ENCODE data around the gene ERVK3-1.

DNA sequence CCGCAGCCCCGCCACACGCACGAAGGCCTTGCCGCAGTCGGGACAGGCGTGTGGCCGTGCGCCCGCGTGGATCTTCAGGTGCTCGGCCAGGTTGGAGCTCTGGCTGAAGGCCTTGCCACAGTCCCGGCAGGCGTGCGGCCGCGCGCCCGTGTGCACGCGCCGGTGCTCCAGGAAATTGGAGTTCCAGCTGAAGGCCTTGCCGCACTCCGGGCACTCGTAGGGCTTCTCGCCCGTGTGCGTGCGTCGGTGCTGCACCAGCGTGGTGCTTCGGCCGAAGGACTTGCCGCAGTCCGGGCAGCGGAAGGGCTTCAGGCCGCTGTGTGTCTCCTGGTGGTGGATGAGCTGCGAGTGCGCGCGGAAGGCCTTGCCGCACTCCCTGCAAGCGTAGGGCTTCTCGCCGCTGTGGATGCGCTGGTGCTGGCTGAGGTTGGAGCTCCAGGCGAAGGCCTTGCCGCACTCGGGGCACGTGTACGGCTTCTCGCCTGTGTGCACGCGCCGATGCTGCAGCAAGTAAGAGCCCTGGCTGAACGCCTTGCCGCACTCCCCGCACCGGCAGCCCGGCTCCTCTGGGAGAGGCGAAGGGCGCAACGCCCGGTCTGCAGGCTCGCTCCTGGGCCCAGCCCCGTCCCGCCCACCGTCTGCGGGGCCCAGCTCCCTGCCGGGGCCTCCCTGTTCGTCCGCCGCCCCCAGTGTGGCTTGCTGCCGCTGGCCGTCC is 51.7 kb downstream of the ERVK3-1 start:
- TF ChIP-seq POLR2AphosphoS5 (IDR thresholded peaks at IDR 0.05; ENCODE audit: low read depth, low read length) (no peak), FOXM1 (IDR thresholded peaks at IDR 0.05; ENCODE audit: low read depth) (no peak), RFX5 (IDR thresholded peaks at IDR 0.05; ENCODE audit: low read length) (no peak), EZH2phosphoT487 (IDR thresholded peaks at IDR 0.05; ENCODE audit: borderline replicate concordance, low read depth) (no peak)
- TF ChIP-seq, protein P1, sequence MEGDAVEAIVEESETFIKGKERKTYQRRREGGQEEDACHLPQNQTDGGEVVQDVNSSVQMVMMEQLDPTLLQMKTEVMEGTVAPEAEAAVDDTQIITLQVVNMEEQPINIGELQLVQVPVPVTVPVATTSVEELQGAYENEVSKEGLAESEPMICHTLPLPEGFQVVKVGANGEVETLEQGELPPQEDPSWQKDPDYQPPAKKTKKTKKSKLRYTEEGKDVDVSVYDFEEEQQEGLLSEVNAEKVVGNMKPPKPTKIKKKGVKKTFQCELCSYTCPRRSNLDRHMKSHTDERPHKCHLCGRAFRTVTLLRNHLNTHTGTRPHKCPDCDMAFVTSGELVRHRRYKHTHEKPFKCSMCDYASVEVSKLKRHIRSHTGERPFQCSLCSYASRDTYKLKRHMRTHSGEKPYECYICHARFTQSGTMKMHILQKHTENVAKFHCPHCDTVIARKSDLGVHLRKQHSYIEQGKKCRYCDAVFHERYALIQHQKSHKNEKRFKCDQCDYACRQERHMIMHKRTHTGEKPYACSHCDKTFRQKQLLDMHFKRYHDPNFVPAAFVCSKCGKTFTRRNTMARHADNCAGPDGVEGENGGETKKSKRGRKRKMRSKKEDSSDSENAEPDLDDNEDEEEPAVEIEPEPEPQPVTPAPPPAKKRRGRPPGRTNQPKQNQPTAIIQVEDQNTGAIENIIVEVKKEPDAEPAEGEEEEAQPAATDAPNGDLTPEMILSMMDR (IDR thresholded peaks at IDR 0.05): no peak
